ENCODE measurements around the gene C2CD3.

C2CD3 gene

GRCh38 chr11:74020539-74020938 is 150.3 kb downstream of the C2CD3 start:
- no peak for DNase-seq (ENCODE audit: low read depth)

GRCh38 chr11:74019860-74020259 is 150.9 kb downstream of the C2CD3 start:
- DNase-seq (ENCODE audit: low read depth), result no peak

DNA sequence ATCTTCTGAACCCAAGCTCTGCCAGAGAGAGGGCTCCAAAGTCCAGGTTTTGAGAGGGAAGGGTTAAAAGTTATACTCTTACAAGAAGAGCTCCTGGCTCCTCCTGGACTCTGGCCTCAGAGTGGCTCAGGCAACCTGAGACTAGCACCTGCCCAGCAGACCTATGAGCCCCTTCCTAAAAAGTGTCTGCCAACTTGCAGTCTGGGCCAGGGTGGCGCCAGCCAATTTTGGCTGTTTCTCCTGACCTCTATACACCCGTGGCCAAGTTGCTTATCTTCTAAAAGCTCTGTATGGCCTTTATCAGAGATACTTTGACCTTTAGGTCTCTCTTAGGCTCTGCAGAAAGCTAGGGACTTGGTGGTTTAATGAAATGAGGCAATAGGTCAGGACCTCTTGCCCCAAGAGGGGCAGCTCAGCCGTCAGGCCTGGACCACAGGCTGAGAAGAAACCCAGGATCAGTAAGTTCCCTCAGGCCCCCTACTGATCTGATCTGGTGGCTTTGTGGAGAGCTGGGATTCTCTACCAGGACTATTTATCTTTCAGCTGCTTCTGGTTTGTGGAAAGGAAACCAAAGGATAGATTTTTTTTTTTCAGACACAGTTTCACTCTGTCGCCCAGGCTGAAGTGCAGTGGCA is 151.6 kb downstream of the C2CD3 start:
- DNase-seq (ENCODE audit: low read depth), result no peak

DNA sequence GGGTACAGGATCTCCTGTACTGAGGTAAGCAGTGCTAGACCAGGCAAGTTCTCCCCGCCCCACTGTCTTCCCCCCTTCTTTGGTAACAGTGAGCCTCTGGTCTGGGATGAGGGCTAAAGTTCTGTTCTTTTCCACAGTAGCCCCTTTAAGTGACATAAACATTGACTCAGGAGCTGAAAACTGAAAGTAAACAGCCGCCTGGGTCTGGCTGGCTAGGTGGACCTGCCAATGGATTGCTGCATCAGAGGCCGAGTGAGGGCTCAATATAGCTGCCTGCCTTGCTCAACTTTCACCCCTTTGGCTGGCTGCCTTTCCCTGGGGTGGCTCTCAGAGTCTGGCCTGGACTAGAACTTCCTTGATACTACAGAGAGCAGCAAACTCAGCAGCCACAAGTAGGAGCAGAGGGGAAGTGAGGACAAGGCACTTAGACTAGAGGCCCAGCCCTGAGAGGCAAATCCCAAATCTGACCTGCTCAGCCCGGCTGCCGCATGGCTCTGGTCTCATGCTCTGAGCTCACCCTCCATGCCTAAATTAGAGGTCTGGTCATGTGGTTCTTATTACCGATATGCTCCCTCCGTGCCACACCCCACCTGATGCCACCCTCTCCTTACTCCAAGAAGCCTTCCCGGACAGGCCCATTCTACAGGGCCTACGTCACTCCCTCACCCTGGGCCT is 152.3 kb downstream of the C2CD3 start:
- no peak for DNase-seq (ENCODE audit: low read depth)

DNA sequence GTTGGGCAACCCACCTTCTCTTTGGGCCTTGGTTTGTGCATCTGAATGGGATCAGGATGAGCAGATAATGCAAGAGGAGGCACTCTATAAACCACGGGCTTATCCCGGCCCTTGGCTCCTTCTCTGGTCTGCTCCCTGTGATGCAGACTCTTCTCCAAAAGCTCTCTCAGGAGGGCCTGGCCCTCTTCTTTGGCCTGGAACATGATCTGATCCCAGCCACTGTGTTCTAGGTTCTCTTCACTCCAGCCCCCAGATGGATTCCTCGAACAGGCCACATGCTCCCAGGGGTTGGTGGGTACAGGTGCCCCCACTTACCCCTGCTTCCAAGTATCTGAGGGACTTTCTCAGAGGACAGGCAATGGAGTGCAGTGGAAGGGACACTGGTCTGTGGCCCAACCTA is 153.2 kb downstream of the C2CD3 start:
- DNase-seq (ENCODE audit: low read depth), result no peak

- no peak for DNase-seq (ENCODE audit: low read depth)
Observed at GRCh38 chr11:74015919-74016684, 154.7 kb downstream of the C2CD3 start.

- DNase-seq (ENCODE audit: low read depth), result no peak
Observed at GRCh38 chr11:74014880-74015279, 155.9 kb downstream of the C2CD3 start.

GRCh38 chr11:74013141-74013540 is 157.7 kb downstream of the C2CD3 start:
- no peak for DNase-seq (ENCODE audit: low read depth)

DNA sequence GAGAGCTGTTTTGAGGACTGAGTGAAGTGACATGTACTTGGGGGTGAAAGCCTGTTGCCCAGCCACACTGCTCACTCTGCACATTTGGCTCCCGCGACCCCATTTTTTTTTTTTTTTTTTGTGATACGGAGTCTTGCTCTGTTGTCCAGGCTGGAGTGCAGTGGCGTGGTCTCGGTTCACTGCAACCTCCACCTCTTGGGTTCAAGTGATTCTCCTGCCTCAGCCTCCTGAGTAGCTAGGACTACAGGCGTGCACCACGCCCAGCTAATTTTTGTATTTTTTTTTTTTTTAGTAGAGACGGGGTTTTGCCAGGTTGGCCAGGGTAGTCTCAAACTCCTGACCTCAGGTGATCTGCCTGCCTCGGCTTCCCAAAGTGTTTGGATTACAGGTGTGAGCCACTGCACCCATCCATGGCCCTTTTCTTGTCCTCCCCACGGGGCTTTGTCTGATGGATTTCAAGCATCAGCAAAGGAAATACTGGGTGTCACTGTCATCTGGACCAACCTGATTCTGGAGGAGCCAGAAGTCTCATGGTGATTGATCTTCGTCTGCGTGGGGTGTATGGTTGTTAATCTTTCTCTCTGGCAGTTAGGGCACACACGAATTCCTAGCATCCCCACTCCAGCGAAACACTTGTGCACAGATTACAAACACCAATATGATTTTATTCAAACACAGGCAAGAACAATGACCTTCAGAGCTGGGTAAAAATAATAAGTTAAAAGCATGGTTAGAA is 158.6 kb downstream of the C2CD3 start:
- no peak for DNase-seq (ENCODE audit: low read depth)

DNA sequence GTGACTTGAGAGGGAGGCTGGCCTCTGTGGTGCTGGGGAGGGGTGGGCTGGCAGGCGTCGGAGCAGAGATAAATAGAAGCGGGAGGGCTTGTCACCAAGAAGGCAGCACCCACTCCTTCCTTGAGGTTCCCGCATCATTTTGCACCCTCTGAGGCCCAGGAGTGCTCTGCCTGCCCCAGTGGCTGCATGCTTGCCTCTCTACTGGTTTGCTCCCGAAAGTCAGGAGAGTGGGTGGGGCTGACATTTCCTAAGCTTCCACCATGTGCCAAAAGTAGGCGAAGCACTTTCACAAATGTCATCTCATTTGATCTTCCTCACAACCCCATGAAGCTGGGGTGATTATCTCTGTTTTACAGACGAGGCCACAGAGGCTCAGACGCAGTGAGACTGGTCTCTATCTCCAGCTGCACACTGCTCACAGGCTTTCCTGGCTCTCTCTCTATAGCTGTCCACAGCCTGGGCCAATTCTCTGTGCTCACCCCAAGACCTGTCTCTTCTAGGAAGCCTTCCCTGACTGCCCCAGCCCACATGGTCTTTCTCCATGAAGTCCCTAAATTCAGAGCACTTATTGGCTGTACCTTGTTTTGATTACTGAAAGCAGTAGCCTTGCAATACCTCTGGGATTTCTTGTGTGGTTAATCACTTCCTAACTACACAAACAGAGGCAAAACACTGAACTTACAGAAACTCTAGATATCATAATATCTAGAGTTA is 159.3 kb downstream of the C2CD3 start:
- no peak for DNase-seq (ENCODE audit: low read depth)

DNA sequence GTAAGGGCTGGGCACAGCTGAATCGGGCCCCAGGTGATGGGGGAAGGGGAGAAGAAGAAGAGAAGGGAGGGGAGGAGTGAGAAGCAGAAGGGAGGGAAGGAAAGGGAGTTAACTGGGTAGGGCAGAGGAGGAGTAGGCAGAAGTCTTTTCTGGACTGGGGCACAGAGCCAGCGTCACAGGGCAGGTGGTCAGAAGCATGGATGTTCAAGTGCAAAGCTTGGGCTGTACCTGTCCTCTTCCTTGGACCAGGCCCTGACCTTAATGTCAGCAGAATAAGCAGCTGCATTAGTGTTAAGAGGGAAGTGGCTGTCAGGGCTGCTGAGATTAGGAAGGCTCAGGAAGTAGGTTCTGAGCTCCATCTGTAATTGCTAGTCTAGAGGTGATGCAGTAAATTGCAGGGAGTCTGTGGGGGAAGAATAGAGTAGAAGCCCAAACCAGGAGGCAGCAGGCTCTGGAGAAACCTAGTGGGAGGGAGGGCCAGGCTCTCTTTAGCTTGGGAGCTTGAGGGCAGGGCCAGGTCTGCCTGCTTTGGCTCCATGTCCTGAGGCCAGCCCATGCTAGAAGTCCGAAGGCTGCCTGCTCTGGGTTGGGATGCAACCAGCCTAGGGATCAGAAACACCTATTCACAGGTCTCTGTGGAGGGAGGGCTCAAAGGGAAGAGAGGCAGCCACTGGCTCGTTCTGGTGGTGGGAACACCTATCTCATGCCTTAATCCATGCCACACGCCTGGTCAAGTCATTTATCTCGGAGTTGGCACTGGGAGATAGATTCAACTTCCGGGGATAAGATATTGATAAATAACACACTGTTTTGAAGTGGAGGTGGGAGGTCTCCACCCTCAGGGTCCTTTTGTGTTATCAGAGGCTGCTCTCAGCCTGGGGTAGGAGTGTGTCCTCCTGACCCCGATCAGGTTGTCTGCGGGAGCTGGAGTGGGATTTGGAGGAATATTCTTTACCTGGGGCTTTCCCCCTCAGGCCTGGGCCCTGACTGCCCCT is 160.2 kb downstream of the C2CD3 start:
- no peak for DNase-seq (ENCODE audit: low read depth)

DNA sequence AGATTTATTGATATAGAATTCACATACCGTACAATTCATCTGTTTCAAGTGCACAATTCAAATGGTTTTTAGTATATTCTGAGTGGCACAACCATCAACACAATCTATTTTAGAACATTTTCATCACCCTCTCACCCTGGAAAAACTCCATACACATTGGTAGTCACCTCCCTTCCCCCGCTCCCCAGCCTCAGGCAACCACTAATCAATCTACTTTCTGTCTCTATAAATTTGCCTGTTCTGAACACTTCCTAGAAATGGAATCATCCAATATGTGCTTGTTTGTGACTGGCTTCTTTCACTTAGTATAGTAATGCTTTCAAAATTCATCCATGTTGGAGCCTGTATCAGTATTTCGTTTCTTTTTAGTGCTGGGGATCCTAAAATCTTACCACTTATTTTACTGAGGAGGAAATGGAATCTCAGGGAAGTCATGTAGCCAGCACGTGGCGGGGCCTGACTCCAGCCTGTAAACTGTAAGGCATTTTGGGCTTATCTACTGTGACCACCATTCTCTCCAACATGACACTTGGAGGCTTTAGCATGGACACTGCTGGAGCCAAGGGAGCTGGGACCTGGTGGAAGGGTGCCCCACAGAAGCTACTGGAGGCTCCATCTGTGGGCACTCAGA is 161.0 kb downstream of the C2CD3 start:
- no peak for DNase-seq (ENCODE audit: low read depth)

DNA sequence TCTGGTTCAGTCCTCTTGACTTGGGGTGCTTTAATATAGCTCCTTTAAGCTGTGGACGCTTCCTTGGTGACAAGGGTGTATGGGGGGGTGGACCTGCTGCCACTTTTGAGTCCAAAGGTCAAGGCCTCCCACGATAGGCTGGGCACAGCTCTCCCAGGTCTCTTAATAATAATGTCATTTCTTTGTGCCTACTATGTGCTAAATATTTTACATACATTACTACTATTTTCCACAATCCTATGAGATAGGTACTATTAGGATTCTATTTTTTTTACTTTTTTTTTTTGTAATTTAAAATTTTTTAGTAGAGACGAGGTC is 161.6 kb downstream of the C2CD3 start:
- DNase-seq (ENCODE audit: low read depth), result no peak

- DNase-seq (ENCODE audit: low read depth), result no peak
Observed at GRCh38 chr11:74008373-74009229, 162.2 kb downstream of the C2CD3 start, which contains the start of gene UCP3. Gene UCP3 (minus strand): TSS chr11:74009085. CDS start chr11:74007042, 2,043 bp downstream.

DNA sequence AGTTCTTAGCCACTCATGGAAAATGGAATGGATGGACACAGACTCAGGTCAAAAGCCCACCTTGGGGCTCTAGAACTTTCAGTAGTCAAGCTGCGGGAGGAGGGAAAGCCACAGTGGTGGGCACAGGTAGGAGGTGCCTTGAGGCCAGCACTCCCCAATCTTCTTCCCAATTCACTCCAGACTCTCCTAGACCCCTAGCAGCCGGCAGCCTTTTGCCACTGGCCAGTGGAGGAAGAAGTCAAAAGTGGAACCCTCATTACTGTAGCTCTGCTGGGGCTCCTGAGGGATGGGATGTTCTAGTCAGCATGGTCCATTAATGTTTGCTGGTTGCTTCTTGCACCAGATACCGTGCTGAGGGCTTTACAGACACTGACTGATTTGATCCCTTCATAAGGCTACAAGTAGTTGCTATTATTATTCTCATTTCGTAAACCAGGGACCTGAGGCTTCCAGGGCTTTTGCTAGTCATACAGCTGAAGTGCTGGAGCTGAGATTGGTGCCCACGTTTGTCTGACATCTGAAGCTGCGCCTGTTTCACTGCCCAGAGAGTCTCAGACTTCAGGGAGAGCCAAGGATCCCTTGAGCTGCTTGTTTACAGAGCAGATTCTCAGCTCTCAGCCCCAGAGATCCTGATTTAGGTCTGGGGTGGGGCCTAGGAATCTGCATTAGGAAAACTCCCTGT is 163.0 kb downstream of the C2CD3 start:
- DNase-seq (ENCODE audit: low read depth), result no peak

DNA sequence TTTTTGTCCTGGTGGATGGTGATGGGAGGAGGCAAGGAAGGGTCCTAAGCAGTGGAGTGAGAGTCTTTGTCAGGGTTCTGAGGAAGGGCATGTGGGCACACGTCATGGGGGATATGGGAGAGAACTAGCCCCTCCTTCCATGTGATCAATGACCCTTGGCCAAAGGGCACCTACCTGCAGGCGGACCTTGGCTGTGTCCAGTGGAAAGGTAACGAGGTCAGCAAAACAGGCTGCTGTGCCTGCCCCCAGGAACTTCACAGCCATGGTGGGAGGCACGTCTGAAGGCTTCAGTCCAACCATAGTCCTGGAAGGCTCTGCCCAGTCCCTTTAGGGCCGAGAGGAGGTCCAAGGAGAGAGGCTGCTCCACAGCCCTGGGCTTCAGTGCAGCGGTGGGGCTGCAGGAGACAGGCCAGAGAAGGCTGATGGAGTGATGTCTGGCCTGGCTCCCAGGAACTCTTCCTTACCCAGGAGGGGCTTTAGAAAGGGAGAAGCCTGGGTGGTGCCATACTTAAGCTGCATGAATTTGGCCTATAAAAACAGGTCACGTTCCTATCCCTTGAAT is 164.0 kb downstream of the C2CD3 start:
- DNase-seq (ENCODE audit: low read depth), result no peak

GRCh38 chr11:74005721-74006517 is 164.9 kb downstream of the C2CD3 start:
- DNase-seq (ENCODE audit: low read depth), result no peak
